Measurements from ENCODE around the gene ADAT3. TPM values are rescaled to one million over a fixed set of nuclear protein-coding genes. Genes with fewer than 3 reads are reported as not detected.

Gene ADAT3
- total RNA-seq, 1 donor from 2014 or later = 6.1 TPM

DNA sequence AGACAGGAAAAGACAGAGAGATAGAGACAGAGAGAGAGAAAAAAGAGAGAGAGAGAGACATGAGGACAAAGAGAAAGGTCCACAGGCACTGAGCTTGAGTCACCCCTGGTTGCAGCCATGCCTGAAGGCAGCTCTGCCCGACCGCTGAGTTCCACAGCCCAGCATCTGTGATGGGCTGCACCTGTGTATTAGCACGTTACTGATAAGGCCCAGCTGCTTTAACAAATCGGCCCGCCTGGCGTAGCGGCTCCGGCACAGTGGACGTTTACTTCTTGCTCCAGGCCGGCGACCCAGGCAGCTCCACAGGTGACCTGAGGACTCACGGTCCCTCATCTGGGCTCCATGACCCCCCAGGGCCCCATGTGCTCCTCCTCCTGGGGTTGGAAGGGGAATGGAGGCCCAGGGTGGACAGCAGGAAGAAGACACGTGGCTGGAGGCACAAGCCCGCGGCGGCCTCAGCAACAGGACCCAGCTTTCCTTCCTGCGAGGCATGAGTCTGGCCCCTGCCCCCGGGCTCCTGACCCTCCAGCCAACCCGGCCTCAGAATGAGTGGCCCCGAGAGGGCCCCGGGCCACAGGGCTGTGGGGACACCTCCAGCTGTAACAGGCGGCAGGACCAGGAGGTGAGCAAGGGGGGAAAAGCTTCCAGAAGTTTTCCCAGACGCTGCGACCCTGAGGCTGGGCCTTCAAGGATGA lies 31.9 kb downstream of the ADAT3 start:
- DNase-seq (ENCODE audit: low spot score) = no peak

DNA sequence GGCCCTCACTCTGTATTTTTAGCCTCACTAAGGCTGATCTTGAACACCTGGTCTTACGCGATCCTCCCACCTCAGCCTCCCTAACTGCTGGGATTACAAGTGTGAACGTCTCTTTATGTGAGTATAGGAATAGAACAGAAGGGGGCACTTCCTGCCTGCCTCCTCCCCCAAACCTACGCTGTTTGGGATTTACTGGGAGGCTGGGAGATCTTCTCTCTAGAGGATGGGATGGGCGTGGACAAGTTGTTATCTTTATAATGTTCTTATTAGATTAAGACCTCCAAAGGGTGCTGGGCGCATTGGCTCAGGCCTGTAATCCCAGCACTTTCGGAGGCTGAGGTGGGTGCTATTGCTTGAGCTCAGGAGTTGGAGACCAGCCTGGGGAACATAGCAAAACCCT lies 32.9 kb downstream of the ADAT3 start:
- no peak for DNase-seq (ENCODE audit: low spot score)

DNA sequence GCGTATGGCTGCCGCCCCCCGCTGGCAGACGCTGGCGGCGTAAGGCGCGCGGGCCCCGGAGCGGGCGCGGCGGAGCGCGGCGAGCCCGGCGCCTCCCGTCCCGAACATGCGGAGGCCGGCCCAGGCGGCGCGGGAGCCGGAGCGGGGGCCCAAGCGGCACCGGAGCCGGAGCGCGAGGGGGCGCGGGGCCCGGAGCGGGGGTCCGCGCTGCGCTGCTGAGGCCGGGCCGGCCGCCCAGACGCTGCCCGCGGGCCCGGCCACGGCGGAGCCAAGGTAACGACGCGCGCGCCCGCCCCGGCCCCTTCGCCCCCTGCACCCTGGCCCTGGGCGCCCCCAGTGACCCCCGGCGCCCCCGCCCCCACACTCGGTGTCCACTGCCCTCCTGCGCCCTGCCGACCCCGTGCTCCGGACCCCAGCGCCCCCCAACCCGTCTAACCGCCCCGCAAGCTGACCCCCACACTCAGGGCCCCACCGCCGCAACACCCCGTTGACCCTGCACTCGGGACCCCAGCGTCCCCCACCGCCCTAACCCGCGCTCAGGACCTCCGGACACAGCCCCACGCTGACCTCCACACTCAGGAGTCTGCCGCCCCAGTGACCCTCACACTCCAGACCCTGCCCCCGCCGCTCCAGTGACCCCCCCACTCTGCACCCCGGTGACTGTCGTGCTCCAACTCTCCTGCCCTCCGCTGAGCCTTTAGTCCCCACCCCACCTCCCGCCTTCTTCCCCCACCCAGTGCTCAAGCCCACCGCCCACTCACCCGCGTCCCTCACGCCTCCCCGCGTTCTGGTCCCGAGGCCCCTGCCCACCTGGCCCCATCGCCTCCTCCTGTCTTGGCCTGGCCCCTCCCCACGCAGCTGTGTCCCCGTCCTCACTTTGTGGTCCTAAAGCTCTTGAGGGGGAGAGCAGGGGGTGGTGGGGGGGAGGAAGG lies 36.2 kb downstream of the ADAT3 start, which contains the start of gene CSNK1G2:
Gene CSNK1G2 (plus strand): TSS at position 27 of the 932 bp plus-strand sequence. CDS start 28,601 bp downstream, outside the sequence.
- DNase-seq (ENCODE audit: low spot score) = no peak

DNA sequence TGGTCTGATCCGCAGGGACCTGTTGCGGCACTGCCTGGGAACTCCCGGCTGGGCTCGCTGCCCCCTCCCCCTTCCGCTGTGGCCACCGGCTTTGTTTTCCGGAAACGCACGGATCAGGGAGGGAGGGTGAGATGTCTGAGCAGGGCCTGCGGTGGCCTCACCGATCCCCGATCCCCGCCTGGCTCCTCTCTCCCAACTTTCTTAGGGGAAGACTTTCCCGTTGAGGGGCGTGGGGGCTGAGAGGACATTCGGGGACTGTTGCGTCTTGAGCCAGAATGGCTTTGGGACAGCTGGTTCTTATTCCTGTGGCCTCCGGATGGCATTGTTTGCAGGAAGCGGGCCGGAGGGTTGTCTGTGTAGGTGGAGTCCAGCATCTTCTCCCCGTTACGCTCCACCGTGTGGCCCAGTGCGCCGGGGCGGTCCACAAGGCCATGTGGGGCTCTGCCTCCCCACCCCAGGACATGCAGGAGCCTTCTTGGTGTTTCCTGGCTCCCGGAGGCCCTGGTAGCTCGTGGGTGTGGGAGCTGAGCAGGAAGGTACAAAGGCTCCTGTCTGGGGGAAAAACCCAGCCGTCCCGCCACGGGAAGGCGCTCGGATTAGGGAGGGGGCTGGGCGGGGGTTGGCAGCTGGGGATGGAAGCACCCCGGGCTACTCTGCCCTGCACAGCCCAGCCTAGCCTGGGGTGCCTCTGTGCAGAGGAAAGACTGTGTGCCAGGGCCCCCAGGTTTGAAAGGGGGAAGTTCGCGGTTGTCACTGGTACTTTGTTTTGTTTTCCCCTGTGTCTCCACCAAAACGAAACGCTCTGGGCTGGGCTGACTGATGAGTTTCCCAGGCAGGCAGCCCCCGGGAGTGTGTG lies 37.1 kb downstream of the ADAT3 start:
- DNase-seq (ENCODE audit: low spot score) = no peak

DNA sequence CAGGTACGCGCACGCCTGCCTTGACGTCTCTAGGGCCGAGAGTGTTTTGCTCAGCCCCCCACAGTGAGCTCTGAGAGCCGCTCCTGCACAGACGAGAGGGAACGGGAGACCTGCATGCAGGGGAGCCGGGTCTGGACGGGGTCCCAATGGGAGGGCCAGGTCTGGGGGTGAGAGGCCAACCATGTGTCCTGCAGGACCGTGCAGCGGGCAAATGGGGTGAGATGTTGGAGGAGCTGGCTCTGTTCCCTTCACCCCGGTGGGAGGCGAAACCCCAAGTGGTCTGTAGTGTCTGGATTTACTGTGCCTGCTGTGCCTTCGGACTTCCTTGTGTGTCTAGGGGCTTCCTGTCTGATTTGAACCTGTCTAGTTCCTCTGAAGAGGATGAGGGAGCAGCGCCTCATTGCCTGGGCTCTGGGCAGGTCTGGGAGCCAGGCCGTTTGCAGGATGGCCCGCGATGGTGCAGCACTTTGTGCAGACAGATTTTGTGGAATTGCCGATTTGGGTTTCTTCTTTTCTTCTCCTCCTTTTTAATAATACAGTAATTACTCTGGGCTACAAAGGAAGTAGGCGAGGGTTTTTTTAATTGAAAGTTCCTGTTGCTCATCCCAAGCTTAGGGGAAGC lies 37.8 kb downstream of the ADAT3 start:
- no peak for DNase-seq (ENCODE audit: low spot score)

DNA sequence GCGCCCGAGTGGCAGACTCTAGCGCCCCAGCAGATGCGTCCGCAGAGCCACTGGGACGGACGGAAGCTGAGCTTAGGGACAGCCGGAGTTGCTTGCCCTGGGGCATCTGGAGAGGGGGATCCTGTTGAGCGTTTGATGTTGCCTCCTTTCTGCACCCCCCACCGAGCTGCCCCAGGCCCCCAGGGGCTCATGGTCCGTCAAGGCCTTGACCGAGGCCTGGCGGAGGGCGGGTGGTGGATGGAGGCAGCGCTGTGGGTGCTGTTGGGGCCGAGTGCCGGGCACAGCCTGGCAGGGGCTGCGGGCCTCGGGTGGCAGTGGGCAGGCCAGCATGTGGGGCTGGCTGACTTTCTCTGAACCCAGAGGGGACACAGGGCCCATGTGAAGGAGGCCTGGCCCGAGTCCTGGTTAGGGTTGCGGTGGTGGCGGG lies 38.5 kb downstream of the ADAT3 start:
- no peak for DNase-seq (ENCODE audit: low spot score)

DNA sequence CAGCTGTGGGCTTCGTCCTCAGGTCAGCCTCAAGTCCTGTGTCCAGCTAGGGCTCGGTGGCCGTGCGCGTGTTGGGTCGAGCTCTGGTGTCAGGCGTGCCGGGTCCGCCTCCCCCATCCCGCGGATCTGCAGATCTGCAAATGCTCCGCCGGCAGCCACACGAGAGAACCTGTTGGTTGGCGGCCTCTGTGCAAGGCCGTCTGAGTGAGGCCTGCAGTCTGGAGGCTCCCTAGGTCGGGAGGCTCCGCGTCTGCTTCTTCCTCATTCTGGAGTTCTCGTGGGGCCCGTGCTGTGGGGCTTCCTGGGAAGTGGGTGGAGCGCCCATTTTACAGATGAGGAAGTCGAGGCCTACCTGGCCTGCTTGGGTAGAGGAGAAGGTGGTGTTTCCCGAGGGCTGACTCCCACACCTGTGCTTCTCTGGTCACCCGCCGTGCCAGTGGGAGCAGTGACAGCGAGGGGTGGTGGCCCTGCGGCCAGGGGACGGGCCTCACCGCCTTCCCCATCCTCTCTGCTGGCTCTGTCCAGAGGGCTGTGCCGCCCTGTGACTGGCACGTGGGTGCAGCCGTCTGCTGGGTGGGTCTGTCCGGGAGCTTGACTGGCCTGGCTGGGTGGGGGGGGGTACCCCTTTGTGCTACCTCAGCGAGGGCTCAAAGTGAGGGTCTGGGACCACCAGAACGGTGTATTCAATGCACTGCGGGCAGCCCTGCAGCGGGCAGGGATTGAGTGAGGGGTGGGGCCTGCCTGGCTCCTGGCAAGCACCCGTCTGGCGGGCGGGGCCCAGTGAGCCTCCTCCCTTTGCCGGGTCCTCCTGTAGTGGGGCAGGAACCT lies 39.1 kb downstream of the ADAT3 start:
- no peak for DNase-seq (ENCODE audit: low spot score)

DNA sequence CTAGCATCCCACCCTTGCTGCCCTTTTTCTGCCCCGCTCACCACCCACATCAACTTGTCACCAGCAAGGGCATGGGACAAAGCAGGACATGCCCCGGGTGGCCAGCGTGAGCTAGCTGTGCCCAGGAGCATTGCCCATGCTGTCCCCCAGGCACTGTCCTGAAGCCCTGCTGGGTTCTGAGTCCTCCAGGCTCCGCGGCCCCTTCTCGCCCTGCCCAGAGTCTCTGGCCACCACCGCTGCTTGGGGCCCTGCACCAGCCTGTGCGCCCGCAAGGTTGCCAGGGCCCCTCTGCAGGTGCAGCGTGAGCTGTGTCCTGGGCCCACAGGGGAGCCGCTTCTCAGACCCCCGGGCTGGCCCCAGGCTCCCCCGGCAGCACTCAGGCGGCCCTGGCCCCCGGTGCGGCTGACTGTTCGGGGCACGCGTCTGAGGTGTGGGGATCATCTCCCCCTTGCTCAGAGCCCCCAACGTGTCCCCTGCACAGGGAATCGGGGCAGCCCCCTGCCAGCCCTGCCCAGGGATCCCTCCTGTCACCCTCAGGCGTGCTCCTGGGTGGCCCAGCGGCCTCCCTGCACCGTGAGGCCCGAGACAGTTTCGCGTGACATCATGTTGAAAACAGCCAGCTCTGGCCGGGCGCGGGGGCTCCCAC lies 39.8 kb downstream of the ADAT3 start:
- DNase-seq (ENCODE audit: low spot score) = no peak

DNA sequence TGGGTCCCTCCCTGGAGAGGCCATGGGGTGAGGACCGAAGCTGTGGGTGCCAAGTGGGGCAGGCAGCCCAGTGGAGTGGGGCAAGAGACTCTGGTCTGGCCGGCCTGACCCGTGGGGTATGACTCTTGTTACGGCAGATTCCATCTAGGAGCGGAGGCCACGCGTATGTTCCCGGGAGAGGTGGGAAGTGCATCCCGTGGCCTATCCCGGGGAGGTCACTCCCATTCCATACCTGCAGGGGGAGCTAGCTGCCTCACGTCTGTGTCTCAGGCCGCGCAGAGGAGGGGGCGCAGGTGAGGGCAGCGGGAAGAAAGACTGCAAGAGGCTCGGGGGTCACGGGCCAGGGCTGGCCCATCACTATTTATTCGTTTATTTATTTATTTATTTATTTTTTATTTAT lies 40.7 kb downstream of the ADAT3 start:
- no peak for DNase-seq (ENCODE audit: low spot score)

DNA sequence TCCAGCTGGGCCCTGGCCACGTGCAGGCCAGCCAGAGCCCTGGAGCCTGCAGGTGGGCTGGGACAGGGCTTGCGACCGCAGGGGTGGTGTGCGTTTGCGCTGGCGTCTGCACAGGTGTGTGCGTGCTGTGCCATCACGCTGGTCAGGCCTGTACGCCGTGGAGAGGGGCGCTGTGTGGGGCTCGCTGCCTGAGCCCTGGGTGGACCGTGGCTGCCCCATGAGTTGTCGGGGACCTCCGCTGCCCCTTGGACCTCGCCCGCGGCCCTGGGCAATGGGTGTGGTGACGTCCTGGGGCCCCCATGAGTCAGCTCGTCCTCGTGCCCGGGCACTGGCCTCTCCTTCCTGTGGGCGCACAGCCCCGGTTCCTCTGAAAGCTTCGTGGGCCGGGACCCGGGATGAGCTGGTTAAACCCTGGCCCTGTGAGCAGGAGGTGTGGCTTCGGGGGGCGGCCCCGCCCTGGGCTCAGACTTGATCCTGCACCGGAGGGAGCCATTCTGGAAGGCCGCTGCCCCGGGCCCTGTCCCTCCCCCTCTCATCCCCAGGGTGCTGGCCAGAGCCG lies 42.5 kb downstream of the ADAT3 start:
- no peak for DNase-seq (ENCODE audit: low spot score)

DNA sequence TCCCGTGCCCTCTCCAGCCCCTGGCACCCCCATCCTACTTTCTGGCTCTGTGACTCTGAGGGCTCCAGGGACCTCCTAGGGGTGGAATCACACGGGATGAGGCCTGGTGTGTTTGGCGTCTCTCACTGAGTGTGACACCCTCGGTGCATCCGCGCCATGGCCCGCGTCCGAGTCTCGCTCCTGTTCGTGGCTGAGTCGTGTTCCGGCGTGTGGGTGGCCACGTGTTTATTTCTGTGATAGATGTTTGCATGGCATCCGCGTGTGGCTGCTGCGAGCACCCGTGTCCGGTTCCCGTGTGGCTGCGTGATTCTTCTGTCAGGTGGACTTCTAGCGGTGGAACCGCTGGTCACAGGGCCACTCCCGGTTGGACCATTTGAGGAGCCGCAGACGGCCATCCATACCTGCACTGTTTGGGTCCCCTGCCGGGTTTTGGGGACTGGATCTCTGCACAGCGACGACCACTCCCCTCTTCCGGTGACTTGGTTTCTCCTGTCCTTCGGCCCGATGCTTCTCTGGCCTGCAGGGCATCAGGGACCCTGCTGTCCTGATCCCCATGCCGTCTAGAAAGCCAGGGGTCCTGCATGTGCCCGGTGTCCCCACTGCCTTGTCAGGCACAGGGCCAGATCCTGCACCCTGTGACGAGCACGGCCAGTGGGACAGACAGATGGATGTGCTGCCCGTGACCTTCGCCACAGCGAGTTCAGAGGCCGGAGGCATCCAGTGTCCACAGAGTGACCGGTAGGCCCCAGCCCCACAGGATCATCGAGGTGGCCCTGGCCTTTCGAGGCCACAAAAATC lies 44.3 kb downstream of the ADAT3 start:
- no peak for DNase-seq (ENCODE audit: low spot score)

DNA sequence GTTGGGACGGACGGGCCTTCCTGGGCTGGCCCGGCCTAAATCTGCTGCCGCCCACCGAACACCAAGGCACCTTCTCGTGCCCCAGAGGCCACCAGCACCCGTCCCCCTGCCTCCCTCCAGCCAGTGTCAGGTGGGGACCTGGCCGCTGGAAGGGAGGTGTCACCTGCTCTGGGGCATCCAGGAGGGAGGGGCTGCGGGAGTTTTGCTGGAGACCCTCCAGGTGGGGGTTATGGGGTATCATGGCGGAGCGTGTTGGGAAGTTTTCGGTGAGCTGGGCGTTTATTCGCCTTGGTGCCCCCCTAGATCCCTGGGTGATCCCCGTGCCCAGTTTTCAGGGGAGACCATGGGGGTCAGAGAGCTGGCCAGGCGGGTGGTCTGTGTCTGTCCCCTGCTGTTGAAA lies 45.4 kb downstream of the ADAT3 start:
- no peak for DNase-seq (ENCODE audit: low spot score)

DNA sequence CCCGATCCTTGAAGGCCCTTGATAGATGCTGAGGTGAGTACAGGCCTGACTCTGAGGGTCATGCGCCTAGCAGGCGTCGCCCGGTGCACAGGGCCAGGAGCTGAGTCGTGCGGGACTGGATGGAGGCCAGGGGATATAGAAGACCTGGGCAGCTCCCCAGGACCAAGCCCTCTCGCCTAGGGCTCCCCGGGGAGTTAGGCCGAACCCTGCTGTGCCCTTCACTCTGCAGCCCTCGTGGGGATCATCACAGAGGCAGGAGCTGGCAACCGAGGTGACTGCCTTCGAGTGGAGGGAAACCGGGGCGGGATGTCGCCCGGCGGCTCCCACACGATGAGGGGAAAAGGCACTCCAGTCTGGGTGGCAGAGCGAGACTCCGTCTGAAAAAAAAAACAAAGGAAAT lies 47.4 kb downstream of the ADAT3 start:
- DNase-seq (ENCODE audit: low spot score) = no peak

DNA sequence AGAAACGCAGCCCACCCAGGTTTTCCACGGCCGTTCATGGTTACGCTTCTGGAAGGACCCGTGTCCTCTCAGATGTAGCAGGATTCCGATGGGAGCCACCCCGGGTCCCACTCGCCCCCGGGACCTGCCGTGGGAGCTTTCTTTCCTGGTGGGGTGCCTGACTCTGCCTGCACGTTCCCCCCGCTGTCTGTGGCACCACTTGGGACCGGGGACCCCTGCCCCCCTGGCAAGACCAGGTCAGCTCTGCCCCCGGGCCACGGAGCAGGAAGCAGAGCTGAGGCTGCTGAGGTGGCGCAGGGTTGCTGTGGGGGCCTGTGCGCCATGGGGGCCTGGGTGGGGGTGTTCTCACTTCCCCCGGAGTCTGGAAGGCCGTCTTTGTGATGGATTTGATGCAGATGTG lies 47.8 kb downstream of the ADAT3 start:
- no peak for DNase-seq (ENCODE audit: low spot score)

DNA sequence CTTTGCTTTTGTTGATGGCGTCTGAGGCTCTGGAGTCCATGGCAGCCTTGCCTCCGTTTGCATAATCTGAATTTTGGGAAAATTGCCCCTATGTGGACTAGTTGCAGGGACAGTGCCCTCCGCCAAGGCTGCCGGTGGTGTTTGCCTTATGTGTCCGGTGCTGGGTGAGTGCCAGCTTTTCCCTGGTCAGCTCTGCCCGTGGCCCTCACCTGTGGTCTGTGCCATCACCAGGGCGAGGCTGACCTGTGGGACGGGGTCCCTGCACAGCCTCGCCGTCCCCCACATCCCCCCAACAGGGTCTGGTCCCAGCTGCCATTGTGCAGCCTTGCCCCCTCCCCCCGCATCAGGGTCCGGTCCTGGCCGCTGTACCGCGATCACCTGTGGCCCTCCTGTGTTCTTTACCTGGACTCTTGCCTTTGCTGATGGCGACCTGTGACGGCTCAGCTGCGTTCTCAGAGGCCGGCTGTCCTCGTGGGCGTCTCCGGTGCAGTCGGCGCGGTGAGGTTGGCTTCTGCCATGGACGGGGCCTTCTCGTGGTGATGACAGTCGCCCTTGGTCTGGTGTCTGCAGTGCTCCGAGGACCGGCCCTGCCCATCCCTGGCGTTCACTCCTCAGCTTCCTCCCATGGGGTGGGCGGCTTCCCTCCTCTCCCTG lies 48.4 kb downstream of the ADAT3 start:
- no peak for DNase-seq (ENCODE audit: low spot score)

DNA sequence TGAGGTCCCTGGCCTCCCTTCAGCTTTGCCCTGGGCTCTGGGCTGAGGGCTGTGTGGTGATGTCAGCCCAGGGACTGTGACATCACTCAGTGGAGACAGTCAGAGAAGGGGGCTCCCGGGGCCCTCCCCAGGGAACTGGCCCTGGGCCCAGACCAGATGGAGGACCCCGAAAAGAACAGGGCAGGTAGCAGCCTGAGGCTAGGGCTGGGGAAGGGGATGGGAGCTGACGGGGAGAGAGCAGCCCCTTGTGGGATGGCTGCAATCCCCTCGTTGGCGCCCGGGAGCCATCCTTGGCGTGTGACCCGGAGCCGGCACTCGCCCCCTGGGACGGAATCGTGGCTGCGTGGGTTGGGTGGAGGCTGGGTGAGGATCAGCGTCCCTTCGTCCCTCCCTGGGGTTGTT lies 49.3 kb downstream of the ADAT3 start:
- DNase-seq (ENCODE audit: low spot score) = no peak

DNA sequence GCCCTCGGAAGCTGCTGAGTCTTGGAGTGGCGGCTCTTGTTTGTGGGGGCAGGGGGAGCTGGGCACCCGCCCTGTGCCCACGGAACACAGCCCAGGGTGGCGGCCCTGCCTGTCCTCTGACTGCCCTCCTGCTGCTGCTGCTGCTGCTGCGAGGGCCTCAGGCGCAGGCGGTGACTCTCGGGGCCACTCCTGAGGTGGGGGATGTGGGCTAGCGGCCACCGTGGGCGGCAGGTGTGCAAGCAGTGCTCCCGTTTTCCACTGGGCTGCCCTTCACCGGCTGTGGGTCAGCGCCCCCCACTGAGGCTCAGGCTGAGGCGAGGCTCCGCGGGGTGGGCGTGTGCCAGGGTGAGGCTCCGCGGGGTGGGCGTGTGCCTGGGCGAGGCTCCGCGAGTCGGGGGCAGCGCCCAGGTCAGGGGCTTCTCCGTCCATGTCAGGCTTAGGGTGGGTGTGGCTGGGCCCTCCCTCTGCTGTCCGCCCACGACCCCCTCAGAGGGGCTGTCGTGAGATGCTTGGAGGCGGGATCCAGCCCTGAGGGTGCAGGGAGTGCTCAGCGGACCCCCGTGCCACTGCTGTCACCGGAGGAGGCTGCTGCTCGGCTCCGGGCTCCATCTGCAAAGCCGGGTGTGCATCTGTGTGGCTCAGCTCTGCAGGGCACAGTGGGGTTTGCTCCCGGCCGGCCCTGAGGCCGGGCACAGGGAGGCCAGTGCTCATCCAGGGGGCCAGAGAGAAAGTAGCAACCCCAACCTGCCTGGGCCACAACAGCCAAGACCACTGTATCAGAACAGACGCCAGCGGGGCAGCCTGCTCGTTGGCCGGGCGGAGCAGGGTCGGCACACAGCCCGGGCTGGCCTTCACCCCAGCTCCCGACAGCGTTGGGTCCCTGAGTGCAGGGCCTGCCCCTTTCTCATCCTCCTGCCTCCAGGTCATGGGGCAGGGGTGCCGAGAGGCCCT lies 50.2 kb downstream of the ADAT3 start:
- no peak for DNase-seq (ENCODE audit: low spot score)

Data from mesenteric fat pad (tissue), 1 donor.